GM19468 (cell line): ENCODE data around the gene TKTL2.

ENCODE experiments used
- ATAC-seq: cut with Tn5 transposase; IDR thresholded peaks from one replicate; pipeline ENCODE4 v1.9.1; 2021; ENCODE audit warnings: mild to moderate bottlenecking, moderate library complexity, moderate number of reproducible peaks; ENCODE audit not compliant: unreplicated experiment; ENCODE audit errors: extremely low read depth

Gene TKTL2

GRCh38 chr4:163473576-163473975, at the start of gene TKTL2:
TKTL2 (minus strand) TSS chr4:163473754; CDS start chr4:163473734, 20 bp downstream.
- no peak for ATAC-seq

GRCh38 chr4:163515198-163515597, 41.6 kb upstream of the TKTL2 start:
- ATAC-seq = no peak

DNA sequence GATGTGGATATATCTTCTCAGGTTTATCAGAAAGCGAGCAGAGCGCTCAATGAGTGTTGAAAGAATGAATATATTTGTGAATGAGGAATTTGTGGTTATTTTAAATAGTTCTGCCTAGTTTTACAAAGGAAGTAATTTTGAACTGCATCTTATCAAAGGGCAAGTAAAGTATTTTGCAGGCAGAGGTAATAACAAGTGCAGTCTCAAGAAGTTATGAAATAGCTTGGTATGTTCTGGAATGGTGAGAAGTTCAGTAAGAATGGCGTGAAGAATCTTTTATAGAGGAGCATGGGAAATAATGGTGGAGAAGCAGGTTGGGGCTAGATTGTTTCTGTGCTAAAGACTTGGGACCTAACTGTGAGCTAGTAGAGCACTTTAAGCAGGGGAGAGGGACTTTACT, 31.8 kb upstream of the TKTL2 start:
- ATAC-seq = no peak

DNA sequence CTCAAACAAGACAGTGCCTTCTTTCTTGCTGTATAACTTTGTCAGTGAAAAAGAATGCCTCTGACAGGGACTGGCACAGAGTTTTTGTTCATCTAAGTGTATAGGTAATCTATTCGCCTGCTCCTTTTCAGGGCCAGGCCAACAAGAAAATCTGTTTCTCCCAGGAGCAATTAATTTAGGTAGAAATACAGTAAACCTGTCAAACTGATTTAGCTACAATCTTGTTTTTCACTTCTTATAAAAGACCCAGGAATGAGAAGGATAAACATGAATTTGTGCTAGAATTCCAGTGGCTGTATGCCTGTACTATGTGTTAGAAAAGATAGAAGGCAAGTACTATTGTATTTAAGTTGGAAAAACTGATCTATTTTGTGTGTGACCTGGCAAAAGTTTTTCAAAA, 27.0 kb upstream of the TKTL2 start:
- no peak for ATAC-seq

DNA sequence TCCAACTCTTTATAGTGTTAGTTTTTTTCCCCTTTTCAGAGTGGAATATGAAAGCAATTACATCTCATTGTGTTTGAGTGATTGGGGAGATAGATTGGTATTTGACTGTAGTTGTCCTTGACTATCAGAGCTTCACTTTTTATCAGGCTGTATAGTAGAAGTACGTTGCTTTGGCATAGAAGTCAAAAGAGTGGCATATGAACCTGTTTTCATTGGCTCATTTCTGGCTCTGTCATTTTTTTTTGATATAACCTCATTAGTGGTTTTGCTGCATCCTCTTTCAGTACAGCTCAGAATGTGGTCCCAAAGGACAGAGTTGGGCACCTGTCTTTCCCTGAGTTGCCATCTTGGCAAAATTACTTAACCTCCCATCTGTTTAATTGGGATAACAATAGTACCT, 22.3 kb upstream of the TKTL2 start:
- ATAC-seq = no peak

GRCh38 chr4:163494360-163495241, 21.0 kb upstream of the TKTL2 start, which contains the start of gene TMA16:
TMA16 (plus strand) TSS chr4:163494690; CDS start chr4:163494802, 112 bp downstream.
- ATAC-seq = peak; percentile 83

DNA sequence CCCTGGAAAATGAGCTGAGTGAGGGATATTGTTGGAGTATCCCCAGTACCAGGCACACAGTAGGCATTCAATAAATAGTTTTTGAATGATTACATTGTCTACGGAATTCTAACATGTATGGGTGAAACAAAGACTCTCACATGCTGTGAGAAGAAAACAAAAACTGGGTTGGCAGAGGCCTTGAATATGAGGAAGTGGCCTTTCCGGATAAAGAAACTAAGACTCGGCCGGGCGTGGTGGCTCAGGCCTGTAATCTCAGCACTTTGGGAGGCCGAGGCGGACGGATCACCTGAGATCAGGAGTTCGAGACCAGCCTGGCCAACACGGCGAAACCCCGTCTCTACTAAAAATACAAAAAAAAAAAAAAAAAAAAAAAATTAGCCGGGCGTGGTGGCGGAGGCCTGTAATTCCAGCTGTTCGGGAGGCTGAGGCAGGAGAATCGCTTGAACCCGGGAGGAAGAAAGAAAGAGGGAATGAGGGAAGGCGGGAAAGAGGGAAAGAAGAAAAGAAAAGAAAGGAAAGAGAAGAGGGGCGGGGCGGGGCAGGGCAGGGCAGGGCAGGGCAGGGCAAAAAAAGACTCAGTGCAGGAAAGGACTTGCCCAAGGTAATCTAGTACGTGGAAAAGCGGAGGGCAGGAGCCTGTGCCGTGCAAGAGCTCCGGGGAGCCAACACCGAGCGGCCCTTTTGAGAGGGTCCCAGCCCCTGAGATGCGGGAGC, 20.2 kb upstream of the TKTL2 start:
- no peak for ATAC-seq

- ATAC-seq = no peak
Observed at GRCh38 chr4:163492951-163493504, 19.5 kb upstream of the TKTL2 start.

DNA sequence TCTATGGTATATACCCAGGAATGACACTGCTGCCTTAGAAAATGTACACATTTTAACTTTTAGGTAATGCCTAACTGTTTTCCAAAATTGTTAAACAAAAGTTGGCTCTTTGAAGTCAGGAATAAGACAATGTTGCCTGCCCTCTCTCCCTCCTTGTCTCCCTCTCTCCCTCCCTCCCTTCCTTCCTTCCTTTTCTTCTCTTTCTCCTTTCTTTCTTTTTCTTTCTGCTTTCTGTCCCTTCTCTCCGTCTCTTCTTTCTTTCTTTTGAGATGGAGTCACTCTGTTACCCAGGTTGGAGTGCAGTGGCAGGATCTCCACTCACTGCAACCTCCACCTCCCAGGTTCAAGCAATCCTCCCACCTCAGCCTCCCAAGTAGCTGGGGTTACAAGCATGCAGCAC, 16.4 kb upstream of the TKTL2 start:
- ATAC-seq = no peak

- ATAC-seq = no peak
Observed at GRCh38 chr4:163486321-163486720, 12.8 kb upstream of the TKTL2 start.

- no peak for ATAC-seq
Observed at GRCh38 chr4:163485589-163485988, 12.0 kb upstream of the TKTL2 start.

DNA sequence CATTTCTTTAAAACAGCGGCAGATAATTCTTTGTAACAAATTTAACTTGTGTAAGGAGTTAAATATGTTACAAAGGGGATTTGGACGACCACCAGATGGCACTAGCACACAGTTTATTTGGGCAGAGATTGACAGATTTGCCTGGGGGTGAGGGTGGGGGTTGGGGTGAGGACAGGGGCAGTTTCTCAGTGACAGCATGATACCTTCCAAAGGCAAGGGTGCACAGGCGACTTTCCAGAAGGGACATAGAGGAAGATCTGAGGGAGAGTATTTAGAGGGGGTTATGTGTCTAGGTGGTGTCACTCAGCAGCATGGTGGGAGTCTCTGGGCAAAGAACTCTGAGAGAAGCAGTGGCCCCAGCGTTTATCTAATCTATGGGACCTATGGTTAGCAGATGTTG, 11.4 kb upstream of the TKTL2 start:
- ATAC-seq = no peak

DNA sequence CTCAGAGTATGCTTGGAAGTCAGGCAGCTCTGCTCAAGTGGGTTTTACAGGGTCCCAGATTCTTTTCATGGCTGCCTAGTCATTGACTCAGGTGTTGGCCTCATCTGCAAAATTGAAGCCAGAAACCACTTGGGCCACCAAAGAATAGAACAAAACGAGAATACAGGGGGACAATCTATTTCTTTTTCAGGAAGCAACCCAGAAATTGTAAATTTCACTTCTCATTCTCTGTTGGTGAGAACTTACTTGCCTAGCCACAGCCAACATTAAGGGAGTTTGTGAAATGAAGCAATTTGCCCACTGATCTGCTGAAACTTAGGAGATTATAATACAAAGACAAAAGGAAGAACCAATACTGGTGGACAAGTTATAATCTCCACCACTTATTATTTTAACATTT, 8.6 kb upstream of the TKTL2 start:
- peak; percentile 40 for ATAC-seq

- no peak for ATAC-seq
Observed at GRCh38 chr4:163476761-163477438, 3.3 kb upstream of the TKTL2 start.

DNA sequence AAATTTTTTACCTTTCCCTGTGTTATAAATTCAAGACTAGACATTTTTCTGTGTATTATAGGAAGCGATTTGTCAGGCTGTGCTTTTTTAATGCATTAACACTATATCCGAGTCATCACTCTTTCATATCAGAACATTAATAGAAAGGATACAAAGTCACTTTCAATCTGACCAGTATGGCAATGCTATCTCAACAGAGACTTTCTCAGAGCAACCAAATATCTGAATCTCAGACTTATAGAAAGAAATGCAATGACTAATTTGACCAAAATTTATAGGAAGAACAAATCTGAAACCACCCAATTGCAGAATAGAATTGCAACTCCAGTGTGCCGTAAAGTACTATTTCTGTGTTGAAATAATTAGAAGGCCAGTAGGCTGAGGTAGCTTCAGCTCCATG, 473 bp upstream of the TKTL2 start:
- ATAC-seq = no peak

GRCh38 chr4:163473130-163473529, 424 bp downstream of the TKTL2 start:
- no peak for ATAC-seq

DNA sequence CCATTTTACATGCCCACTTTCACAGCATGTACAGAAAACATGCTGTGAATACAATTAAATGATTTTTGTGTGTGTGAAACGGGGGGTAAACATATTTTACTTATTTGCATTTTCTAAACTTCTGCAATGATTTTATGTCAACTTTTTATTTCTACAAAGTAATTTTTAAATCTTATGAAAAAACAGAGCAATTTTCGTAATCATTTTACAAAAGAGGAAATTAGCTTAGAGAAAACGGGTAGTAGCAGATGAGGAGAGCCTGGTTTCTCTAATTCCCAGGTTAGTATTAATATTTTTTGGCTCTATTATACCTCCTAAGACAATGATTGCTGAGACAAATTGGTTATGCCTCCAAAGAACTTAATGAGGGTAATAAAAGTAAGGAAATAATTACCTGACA, 3.2 kb downstream of the TKTL2 start:
- no peak for ATAC-seq

DNA sequence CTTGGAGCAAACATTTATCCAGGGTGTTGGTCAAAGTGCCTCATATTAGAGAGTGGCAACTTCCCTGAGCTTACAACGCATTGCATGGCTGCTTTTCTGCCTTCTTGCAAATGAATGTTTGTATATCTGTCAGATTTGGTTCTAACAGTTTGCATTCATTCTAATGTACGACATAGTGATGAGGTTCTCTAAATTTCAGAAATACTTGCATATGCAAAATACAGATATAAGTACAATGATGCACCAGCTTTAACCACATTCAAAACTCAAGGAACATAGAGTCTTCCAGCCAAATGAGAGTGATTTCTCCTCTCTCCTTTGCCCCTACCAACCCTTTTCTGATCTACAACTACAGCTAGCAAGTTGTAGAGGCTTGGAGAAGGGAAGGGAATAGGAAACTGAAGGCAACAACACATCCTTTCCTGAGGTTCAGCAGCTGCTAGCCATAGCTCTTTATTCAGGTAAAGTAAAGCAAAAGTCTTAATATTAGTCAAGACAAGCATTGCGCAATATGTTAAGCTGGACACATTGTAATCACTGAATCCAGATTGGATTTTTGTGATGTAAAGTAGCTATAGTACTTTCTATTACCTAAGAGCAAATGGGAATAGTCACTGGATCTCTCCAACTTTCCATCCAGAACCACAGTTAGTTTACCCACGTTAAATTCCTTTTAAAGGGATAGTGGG, 6.3 kb downstream of the TKTL2 start:
- no peak for ATAC-seq

DNA sequence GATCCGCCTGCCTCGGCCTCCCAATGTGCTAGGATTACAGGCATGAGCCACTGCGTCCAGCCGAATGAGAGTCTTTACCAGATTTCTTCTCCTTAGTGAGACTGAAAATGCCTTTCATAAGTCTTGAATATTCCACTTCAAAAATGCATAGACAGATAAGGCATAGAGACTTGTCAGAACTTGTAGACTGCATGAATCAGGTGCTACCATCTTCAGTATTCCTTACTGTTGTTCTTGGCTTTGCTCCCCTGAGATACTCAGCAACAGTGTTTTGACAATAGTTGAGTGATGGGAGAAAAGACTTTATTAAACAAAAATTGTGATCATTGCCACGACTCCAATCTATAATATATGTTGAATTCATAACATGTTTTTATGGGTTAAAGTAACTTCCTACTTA, 11.0 kb downstream of the TKTL2 start:
- ATAC-seq = no peak
